ENCODE data around the gene HTT.
"Not testable (repeated sequence)": the region's sequence is repeated elsewhere in the genome, so short reads cannot be mapped to it uniquely, and the experiment has no call there.

The HTT gene

DNA sequence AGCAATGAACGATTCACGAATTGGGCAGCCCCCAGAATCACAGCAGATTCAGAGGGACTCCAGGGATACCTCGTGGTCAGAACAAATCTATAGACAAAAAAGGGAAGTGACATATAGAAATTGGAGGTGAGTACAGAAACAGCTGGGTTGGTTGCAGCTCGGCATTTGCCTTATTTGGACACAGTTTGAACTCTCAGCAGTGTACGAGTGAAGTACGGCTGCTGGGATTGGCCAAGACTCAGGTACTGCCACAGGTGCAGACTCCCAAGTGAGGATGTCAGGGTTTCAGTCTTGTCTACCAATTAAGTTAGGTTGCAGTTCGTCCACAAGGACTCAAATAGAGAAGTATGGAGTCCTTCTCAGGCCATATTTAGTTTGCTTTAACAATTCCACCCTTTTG, 28.3 kb upstream of the HTT start:
- no peak for DNase-seq (ENCODE audit: low read depth, low spot score)

DNA sequence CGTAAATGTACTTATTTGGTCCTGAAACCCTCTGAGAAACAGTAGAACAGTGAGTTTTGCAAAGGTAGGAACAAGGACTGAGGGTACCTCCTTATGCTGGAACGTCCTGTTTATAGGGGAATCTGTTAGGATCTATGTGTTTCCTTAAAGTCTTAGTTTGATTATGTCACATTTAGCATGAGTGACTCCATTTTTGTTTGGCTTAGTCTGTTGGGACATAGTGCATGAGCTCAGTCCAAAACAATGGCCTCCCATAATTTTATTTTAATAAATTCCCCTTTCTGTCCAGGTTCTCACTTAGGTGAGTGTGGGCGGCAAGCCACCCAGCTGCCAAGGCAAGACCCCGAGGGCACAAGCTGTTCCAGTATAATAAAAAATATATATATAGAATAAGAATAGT, 27.9 kb upstream of the HTT start:
- no peak for DNase-seq (ENCODE audit: low read depth, low spot score)

DNA sequence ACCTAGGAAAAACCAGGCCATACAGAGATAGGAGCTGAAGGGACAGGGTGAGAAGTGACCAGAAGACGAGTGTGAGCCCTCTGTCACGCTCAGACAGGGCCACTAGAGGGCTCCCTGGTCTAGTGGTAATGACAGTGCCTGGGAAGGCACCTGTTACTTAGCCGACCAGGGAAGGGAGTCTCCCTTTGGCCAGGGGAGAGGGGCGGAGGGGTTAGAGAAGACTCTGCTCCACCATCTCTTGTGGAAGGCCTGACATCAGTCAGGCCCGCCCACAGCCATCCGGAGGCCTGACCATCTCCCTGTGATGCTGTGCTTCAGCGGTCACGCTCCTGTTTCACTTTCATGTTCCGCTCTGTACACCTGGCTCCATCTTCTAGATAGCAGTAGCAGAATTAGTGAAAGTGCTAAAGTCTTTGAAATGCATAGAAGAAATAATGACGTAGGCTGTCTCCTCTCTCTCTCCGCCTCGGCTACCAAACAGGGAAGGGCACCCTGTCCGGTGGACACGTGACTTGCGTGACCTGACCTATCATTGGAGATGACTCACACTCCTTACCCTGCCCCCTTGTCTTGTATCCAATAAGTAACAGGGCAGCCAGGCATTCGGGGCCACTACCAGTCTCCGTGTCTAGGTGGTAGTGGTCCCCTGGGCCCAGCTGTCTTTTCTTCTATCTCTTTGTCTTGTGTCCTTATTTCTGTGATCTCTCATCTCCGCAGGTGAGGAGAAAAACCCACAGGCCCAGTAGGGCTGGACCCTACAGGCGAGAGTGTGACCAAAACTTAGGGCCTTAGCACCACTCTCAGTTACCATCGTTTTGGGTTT, 26.8 kb upstream of the HTT start:
- no peak for DNase-seq (ENCODE audit: low read depth, low spot score)

DNA sequence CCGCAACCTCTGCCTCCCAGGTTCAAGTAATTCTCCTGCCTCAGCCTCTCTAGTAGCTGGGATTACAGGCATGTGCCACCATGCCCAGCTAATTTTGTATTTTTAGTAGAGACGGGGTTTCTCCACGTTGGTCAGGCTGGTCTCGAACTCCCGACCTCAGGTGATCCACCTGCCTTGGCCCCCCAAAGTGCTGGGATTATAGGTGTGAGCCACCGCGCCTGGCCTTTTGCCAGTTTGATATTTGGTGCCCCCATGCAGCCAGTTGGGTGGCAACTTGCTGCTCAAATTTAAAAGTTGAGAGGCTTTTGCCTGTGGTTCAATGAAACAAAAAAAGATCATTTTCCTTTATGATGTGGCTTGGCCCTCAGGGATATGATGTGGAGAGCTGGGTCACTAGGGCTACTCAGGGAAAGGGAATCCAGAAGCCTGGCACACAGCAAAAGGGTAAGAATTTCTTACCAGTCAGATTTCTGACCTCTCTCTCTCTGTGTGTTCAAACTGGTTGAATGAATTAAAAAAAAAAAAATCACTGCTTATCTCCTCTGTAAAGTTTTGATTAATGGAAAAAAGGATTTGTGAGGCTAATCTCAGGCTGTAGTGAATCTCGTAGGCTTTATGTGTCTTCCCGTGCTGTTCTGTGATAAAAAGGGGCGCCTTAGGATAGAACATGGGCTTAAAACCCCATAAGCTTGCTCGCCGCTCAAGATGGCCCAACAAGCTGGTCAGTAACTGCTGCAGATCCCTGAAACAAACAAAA, 23.2 kb upstream of the HTT start:
- DNase-seq (ENCODE audit: low read depth, low spot score): not testable (repeated sequence)

DNA sequence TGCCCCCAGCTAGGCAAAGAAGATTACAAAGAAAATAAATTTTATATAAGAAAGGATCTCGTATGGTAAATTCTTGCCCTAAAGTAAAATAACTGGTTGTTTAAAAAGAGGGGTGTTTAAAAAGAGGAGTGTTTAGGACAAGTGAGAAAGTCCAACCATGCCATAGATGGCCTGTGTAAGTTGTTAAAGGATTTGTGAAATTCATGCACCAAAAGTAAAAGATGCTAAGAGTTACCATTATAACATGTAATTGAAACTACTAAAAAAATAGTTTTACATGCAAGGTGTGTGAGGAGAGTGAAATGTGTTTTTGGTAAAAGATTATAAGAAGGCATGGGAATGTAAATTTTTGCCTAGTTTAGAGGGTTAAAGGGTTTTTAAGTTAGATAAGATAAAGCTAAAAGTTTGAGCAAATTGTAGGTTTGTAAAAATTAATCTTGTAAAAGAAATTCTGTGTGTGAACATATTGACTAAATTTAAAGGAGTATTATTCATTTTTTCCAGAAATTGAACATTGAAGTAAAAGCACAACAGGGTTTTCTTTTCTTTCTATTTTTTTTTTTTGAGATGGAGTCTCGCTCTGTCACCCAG, 20.2 kb upstream of the HTT start:
- no peak for DNase-seq (ENCODE audit: low read depth, low spot score)

DNA sequence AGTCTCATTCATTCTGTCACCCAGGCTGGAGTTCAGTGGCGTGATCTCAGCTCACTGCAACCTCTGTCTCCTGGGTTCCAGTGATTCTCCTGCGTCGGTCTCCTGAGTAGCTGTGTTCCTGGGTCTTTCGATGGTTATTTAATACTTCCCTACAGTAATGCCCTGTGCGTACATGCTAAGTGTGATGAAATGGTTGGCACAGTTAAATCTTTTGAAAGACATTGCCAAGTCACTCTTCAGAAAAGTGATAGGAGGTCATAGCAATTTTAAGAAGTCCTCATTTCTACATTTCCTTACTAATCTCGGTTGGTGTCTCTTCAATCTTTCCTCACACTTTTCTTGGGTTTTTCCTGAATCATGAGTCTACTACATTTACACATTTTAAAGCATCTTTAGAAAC, 14.5 kb upstream of the HTT start:
- DNase-seq (ENCODE audit: low read depth, low spot score): no peak

DNA sequence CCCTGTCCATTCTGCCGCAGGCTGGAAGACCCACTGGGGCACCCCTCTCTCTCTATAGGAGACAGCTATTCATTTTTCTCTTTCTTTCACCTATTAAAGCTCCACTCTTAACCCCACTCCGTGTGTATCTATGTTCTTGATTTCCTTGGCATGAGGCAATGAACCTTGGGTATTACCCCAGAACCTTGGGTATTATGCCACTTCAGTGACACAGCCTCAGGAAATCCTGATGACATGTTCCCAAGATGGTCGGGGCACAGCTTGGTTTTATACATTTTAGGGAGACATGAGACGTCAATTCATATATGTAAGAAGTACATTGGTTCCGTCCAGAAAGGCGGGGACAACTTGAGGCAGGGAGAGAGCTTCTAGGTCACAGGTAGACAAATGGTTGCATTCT, 13.5 kb upstream of the HTT start:
- DNase-seq (ENCODE audit: low read depth, low spot score): no peak

DNA sequence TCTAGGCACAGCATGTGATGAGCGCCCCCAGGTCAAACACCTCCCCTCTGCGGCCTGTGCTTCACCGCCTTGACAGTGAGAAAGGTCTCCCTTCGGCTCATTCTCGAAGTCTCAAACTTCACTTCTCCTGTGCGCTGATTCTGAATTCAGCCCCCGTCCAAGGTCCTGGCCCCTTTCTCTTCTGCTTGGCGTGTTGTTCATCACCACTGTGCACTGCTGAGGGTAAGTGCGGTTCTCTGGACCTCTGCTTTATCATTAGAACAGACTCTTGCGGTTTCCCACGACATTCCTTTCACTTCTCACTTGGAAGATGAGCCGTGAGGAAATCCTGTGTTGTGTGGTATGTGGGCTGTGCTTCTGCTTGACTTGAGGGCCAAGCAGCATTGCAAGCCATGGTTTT, 12.0 kb upstream of the HTT start:
- DNase-seq (ENCODE audit: low read depth, low spot score): no peak

DNA sequence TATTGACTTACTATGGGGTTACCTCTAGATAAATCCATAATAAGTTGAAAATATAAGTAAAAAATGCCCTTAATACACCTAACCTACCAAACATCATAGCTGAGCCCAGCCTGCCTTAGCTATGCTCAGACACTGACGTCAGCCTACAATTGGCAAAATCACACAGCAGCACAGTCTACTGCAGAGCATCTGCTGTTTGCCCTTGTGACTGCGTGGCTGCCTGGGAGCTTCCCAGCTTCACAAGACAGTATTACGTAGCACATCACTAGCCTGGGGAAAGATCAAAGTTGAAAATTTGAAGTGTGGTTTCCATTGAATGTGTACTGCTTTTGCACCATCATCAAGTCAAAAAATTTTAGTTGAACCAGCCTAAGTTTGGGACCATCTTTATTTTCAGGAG, 8.9 kb upstream of the HTT start:
- DNase-seq (ENCODE audit: low read depth, low spot score): no peak

DNA sequence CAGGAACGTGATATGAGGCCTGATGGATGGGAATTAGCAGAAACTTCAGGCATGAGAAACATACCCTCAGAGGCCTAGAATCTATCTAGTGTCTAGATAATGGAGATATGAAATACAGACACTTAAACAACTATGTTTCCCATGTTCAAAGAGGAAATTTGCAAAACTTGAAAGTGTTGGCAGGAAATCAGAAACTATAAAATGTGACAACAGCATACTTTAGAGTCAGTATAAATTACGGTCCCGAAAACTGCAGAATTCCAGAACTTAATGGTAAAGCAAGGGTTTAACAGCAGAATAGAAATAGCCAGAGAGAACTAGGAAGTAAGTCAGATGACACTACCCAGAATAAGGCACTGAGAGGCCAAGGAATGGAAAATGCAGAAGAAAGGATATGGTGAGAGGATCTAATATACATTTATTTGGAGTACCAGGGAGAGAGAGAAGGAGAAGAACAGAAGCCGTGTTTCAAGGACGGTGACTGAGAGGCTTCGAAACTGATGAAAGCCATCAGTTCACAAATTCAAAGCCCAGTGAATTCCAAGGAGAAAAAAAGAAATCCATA, 7.6 kb upstream of the HTT start:
- no peak for DNase-seq (ENCODE audit: low read depth, low spot score)

DNA sequence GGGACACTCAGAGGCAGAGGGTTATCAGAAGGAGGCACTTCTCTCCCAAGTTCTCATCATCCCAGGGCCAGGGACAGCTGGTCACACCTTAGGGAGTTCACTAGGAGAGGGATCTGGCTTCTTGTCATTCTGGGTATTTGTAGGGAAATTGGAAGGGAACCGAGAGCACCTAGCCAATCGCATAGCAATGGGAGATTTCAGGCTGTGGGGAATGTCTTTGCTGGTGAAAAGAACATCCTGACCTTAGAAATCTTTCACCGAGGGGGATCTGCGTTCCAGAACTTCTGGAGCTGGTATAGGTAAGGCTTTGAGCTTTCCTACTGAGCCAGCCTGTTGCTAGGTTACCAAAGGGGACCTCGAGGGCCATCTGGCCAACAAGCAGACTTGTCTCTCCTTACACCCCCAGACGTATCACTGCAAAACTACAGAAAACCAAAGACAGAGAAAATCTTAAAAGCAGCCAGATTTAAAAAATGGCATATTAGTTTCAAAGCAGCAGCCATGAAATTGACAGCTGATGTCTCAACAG, 6.9 kb upstream of the HTT start:
- DNase-seq (ENCODE audit: low read depth, low spot score): no peak

DNA sequence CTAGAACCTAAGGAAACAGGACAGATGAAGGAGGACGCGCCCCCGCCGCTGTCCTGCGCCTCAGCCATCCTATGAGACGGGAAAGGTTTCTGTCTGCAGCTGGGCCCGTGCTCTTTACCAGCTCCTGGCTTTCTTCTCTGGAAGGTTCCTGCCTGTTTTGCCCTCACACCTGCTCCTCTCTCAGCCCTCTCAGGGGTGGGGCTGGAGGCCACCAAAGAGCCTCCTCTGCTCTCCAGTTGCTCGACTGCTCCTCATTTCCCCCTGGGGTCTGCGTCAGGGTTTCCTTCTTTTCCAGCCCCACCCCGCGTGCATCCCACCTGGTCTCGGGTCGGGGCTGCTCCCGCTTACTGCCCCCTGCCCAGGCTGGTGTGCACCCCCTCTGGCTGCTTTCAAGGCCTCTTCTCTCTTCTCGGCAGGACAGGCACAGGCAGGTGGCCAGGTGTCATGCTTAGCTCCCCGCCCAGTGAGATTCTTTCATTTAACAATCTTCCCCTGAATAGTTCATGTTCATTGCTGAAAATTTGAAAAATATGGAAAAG, 4.8 kb upstream of the HTT start:
- no peak for DNase-seq (ENCODE audit: low read depth, low spot score)

DNA sequence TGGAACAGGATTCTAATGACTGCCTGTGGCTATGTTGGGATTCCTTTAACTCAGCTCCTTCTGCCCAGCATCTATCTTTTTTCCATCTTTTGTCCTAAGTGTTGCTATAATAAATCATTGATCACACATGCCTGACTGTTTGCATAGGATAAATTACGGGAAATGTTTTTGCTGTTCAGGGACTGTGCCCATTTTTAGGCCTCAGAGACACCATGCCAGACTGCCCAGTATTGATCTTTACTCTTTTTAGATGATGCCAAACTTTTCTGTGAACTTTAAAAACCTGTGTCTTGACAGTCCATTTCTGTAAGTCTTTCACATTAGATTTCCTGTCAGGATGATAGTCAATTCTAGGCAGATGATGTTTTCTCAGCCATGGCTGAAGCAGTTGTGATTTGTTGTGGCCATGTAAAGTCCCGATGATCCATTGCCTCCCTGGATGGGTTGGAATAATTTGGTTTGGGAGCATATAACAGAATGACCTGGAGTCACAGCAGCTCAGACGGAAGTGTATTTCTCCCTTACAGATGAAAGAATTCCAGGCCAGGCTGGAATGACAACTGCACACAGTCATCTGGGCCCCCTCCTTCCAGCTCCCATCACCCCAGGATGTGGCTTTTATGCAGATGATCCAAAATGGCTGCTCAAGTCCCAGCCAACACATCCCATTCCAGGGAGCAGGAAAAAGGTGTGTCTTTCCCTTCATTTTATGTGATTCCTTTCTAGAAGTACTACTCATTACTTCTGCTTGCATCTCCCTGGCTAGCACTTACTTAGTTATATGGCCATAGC, 3.6 kb upstream of the HTT start:
- DNase-seq (ENCODE audit: low read depth, low spot score): no peak

DNA sequence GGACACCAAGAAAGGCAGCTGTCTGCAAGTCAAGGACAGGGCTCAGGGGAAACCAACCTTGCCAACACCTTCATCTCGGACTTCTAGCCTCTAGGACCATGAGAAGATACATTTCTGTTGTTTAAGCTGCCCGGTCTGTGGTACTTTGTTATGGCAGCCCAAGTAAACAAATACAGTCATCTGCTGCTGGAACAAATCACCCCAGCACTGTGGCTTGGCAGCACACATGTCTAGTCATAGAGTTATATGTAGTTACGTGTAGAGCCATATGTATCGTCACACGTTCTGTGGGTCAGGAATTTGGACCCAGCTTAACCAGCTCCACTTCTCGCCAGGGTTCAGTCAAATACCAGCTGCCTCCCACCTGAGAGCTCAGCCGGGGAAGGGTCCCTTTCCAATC, 2.7 kb upstream of the HTT start:
- no peak for DNase-seq (ENCODE audit: low read depth, low spot score)

DNA sequence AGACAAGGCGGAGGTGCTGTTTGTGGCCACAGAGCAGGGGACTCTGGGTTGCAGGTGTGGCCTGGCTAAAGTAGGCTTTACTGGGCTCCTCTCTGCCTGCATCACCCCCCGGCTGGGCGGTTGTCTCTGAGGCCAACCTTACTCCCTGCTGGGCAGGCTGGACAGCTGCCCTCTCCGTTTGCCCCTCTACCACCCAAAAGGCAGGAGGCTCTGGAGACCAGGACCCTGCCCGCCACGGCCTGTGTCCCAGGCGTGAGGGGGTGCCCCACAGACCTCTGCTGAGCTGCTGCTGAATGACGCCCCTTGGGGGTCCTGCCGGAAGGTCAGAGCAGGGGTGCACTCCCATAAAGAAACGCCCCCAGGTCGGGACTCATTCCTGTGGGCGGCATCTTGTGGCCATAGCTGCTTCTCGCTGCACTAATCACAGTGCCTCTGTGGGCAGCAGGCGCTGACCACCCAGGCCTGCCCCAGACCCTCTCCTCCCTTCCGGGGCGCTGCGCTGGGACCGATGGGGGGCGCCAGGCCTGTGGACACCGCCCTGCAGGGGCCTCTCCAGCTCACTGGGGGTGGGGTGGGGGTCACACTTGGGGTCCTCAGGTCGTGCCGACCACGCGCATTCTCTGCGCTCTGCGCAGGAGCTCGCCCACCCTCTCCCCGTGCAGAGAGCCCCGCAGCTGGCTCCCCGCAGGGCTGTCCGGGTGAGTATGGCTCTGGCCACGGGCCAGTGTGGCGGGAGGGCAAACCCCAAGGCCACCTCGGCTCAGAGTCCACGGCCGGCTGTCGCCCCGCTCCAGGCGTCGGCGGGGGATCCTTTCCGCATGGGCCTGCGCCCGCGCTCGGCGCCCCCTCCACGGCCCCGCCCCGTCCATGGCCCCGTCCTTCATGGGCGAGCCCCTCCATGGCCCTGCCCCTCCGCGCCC, 1.1 kb upstream of the HTT start:
- no peak for DNase-seq (ENCODE audit: low read depth, low spot score)

DNA sequence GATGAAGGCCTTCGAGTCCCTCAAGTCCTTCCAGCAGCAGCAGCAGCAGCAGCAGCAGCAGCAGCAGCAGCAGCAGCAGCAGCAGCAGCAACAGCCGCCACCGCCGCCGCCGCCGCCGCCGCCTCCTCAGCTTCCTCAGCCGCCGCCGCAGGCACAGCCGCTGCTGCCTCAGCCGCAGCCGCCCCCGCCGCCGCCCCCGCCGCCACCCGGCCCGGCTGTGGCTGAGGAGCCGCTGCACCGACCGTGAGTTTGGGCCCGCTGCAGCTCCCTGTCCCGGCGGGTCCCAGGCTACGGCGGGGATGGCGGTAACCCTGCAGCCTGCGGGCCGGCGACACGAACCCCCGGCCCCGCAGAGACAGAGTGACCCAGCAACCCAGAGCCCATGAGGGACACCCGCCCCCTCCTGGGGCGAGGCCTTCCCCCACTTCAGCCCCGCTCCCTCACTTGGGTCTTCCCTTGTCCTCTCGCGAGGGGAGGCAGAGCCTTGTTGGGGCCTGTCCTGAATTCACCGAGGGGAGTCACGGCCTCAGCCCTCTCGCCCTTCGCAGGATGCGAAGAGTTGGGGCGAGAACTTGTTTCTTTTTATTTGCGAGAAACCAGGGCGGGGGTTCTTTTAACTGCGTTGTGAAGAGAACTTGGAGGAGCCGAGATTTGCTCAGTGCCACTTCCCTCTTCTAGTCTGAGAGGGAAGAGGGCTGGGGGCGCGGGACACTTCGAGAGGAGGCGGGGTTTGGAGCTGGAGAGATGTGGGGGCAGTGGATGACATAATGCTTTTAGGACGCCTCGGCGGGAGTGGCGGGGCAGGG, 568 bp downstream of the HTT start:
- peak; percentile 15 for DNase-seq (ENCODE audit: low read depth, low spot score)

DNA sequence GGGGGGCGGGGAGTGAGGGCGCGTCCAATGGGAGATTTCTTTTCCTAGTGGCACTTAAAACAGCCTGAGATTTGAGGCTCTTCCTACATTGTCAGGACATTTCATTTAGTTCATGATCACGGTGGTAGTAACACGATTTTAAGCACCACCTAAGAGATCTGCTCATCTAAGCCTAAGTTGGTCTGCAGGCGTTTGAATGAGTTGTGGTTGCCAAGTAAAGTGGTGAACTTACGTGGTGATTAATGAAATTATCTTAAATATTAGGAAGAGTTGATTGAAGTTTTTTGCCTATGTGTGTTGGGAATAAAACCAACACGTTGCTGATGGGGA, 1.1 kb downstream of the HTT start:
- DNase-seq (ENCODE audit: low read depth, low spot score): no peak

DNA sequence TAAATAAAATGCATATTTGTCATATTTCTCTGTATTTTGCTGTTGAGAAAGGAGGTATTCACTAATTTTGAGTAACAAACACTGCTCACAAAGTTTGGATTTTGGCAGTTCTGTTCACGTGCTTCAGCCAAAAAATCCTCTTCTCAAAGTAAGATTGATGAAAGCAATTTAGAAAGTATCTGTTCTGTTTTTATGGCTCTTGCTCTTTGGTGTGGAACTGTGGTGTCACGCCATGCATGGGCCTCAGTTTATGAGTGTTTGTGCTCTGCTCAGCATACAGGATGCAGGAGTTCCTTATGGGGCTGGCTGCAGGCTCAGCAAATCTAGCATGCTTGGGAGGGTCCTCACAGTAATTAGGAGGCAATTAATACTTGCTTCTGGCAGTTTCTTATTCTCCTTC, 3.3 kb downstream of the HTT start:
- DNase-seq (ENCODE audit: low read depth, low spot score): no peak

DNA sequence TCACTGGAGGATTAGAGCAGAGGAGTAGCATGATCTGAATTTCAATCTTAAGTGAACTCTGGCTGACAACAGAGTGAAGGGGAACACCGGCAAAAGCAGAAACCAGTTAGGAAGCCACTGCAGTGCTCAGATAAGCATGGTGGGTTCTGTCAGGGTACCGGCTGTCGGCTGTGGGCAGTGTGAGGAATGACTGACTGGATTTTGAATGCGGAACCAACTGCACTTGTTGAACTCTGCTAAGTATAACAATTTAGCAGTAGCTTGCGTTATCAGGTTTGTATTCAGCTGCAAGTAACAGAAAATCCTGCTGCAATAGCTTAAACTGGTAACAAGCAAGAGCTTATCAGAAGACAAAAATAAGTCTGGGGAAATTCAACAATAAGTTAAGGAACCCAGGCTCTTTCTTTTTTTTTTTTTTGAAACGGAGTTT, 5.2 kb downstream of the HTT start:
- DNase-seq (ENCODE audit: low read depth, low spot score): no peak

Measured in brain pericyte (primary cell).